T-cell (primary cell): Measurements from ENCODE around the gene RIC8B. TPM values are rescaled to one million over a fixed set of nuclear protein-coding genes. Genes with fewer than 3 reads are reported as not detected.

Experiments used
- ATAC-seq, 4 experiments: fragments of 200-7000 bp in 3 of 4; fragments of 150-1000 bp in 1 of 4; cut with Tn5 transposase; replicated peaks in 1 of 4; 1 replicate in 3 of 4; 2 replicates in 1 of 4; pipeline ENCODE4 v1.10.0; 2021; ENCODE audit warnings: moderate library complexity in 3 of 4, mild to moderate bottlenecking in 2 of 4, moderate number of reproducible peaks in 1 of 4
- CTCF ChIA-PET, 2 donors: fragments of 300-600 bp; sonication (Branson Sonifier 250); formaldehyde crosslinking; loops; one replicate each; lab custom pipeline; 2022; ENCODE audit warnings: antibody characterized with exemption in 2 of 2; lab: Charles Lee
- POLR2A ChIA-PET, 2 donors: fragments of 300-600 bp; sonication (Branson Sonifier 250); formaldehyde crosslinking; loops; one replicate each; lab custom pipeline; 2022; ENCODE audit warnings: antibody characterized with exemption in 2 of 2; lab: Charles Lee
- DNase-seq, 35 experiments: peaks; one replicate each; pipeline versions ENCODE4 v3.0.0 to v3.0.0-alpha.2; 2013 to 2023
- H3K27ac ChIP-seq: one replicate; pipeline ENCODE4 v1.5.1; 2013; ENCODE audit warnings: low read length
- H3K27me3 ChIP-seq, 2 experiments: replicated peaks in 1 of 2; 1 replicate in 1 of 2; 2 replicates in 1 of 2; pipeline versions ENCODE4 v1.6.1 to v1.7.0; 2013; ENCODE audit warnings: low read length in 1 of 2, mixed read lengths in 1 of 2; ENCODE audit not compliant: control insufficient read depth in 2 of 2, insufficient read depth in 2 of 2; ENCODE audit errors: extremely low read depth in 1 of 2
- H3K36me3 ChIP-seq, 2 donors: 1 replicate in 1 of 2; 2 replicates in 1 of 2; pipeline versions ENCODE4 v1.6.1 to v1.7.0; 2013; ENCODE audit warnings: low read length in 1 of 2; ENCODE audit not compliant: control insufficient read depth in 2 of 2, insufficient read depth in 1 of 2; ENCODE audit errors: extremely low read depth in 1 of 2
- H3K4me1 ChIP-seq, 2 experiments: 1 replicate in 1 of 2; 2 replicates in 1 of 2; pipeline versions ENCODE4 v1.6.1 to v1.7.0; 2013; ENCODE audit warnings: low read length in 2 of 2, mixed read lengths in 1 of 2; ENCODE audit not compliant: insufficient read depth in 2 of 2, control insufficient read depth in 1 of 2; ENCODE audit errors: extremely low read depth in 1 of 2
- H3K4me3 ChIP-seq, 2 donors: 1 replicate in 1 of 2; 2 replicates in 1 of 2; pipeline versions ENCODE4 v1.5.1 to v1.7.0; 2013; ENCODE audit warnings: mild to moderate bottlenecking in 2 of 2, low read length in 1 of 2, moderate library complexity in 1 of 2; ENCODE audit not compliant: control insufficient read depth in 1 of 2; ENCODE audit errors: extremely low read depth in 1 of 2
- H3K9me3 ChIP-seq: 2 replicates; pipeline ENCODE4 v1.7.0; 2013
- H3K27ac Mint-ChIP-seq, 2 donors: one replicate each; pipeline ENCODE4 v1.8.0; 2020 to 2021; ENCODE audit warnings: mild to moderate bottlenecking in 2 of 2, mixed read lengths in 2 of 2
- H3K27me3 Mint-ChIP-seq, 2 donors: one replicate each; pipeline ENCODE4 v1.8.0; 2021 to 2022; ENCODE audit warnings: mixed read lengths in 2 of 2
- H3K36me3 Mint-ChIP-seq: one replicate; pipeline ENCODE4 v1.8.0; 2021; ENCODE audit warnings: mixed read lengths
- H3K4me1 Mint-ChIP-seq, 3 donors: one replicate each; pipeline ENCODE4 v1.8.0; 2020 to 2022; ENCODE audit warnings: mixed read lengths in 3 of 3, mild to moderate bottlenecking in 1 of 3
- H3K4me3 Mint-ChIP-seq, 3 donors: one replicate each; pipeline ENCODE4 v1.8.0; 2020 to 2022; ENCODE audit warnings: mild to moderate bottlenecking in 3 of 3, mixed read lengths in 3 of 3, moderate library complexity in 3 of 3
- H3K9me3 Mint-ChIP-seq, 3 donors: one replicate each; pipeline ENCODE4 v1.8.0; 2020 to 2022; ENCODE audit warnings: mixed read lengths in 3 of 3
- WGBS: methylation state at CpG from one replicate; pipeline ENCODE4 v1.1.5; 2013; ENCODE audit warnings: missing lambda C conversion rate; ENCODE audit not compliant: insufficient coverage; 5-methylcytosine and 5-hydroxymethylcytosine counted together
- total RNA-seq, 35 experiments: library from RNA in 6 of 35; stranded (reverse) in 6 of 35; fragments of 120-200 nt in 1 of 35; gene quantifications; one replicate each; pipeline versions ENCODE4 v1.2.1 to v1.2.4 and lab custom pipeline; 2013 to 2026

RIC8B gene
- total RNA-seq, 5 donors from 2014 or later (not counting 1 experiment from before 2014, with no cell fraction given) = 12.9 to 16.7 (median 13.9) TPM

GRCh38 chr12:106839333-106839732, 64.9 kb downstream of the RIC8B start:
- H3K9me3 Mint-ChIP-seq = no peaks in the 10 kb centered on the region
- Histone ChIP-seq H3K4me3 (no peak overlapping the region), H3K4me1 (peaks cover 0 to 8% of the 10 kb centered on the region in 2 experiments), H3K9me3 (no peaks in the 10 kb centered on the region), H3K27ac (no peak overlapping the region), H3K36me3 (peaks cover 0 to 2% of the 10 kb centered on the region in 2 donors), H3K27me3 (no peaks in the 10 kb centered on the region)
- no peak for DNase-seq
- H3K27ac Mint-ChIP-seq = no peak overlapping the region
- H3K4me1 Mint-ChIP-seq = peaks cover 24 to 27% (median 25%) of the 10 kb centered on the region in 3 donors
- no CpG with 5 or more reads among the region's 1 CpG for WGBS
- H3K4me3 Mint-ChIP-seq = no peak overlapping the region
- ATAC-seq = no peak
- H3K36me3 Mint-ChIP-seq = peaks cover 24% of the 10 kb centered on the region
- H3K27me3 Mint-ChIP-seq = no peaks in the 10 kb centered on the region
- CTCF ChIA-PET = interaction anchor here in 1 of 2 donors (4.7 kb wide), 1 partner anchor 482 kb away, joined by 27 read pairs; the partner anchor contains the start of gene POLR3B
- POLR2A ChIA-PET = no interaction called here

GRCh38 chr12:106840243-106840642, 65.8 kb downstream of the RIC8B start:
- H3K4me3 Mint-ChIP-seq = no peak overlapping the region
- no peaks in the 10 kb centered on the region for H3K9me3 Mint-ChIP-seq
- DNase-seq (no peak), ATAC-seq (no peak)
- peaks cover 0 to 8% of the 10 kb centered on the region in 2 experiments for H3K4me1 ChIP-seq
- WGBS = no CpG with 5 or more reads among the region's 1 CpG
- no peak overlapping the region for H3K4me3 ChIP-seq
- H3K36me3 Mint-ChIP-seq = peaks cover 20% of the 10 kb centered on the region
- no peaks in the 10 kb centered on the region for H3K27me3 Mint-ChIP-seq
- CTCF ChIA-PET = interaction anchor here (0.7 to 4.7 kb wide), 3 partner anchors 118 to 483 kb away, joined by 3 to 27 read pairs (median 4); partner anchors contain the start of gene POLR3B (in 1 of the 2)
- no peak overlapping the region for H3K27ac ChIP-seq
- peaks cover 0 to 11% of the 10 kb centered on the region in 2 donors for H3K36me3 ChIP-seq
- H3K4me1 Mint-ChIP-seq = peaks cover 24 to 27% (median 25%) of the 10 kb centered on the region in 3 donors
- POLR2A ChIA-PET = no interaction called here
- H3K9me3 ChIP-seq = no peaks in the 10 kb centered on the region
- peak overlapping the region; percentile 7 to 49 for H3K27ac Mint-ChIP-seq
- no peaks in the 10 kb centered on the region for H3K27me3 ChIP-seq

- Mint-ChIP-seq H3K4me1 (peaks cover 24 to 27% (median 25%) of the 10 kb centered on the region in 3 donors), H3K9me3 (no peaks in the 10 kb centered on the region), H3K4me3 (no peak overlapping the region), H3K27ac (peak overlapping the region in 1 of 2 donors; percentile 9), H3K27me3 (no peaks in the 10 kb centered on the region), H3K36me3 (peaks cover 11% of the 10 kb centered on the region)
- Histone ChIP-seq H3K27me3 (no peaks in the 10 kb centered on the region), H3K4me3 (no peak overlapping the region), H3K4me1 (peaks cover 0 to 8% of the 10 kb centered on the region in 2 experiments), H3K27ac (no peak overlapping the region), H3K36me3 (peaks cover 0 to 24% of the 10 kb centered on the region in 2 donors), H3K9me3 (no peaks in the 10 kb centered on the region)
- peak in 28 of 35 experiments; percentile 0 to 61 (median 22) for DNase-seq
- POLR2A ChIA-PET = interaction anchor here in 1 of 2 donors (0.6 kb wide), 1 partner anchor 43 kb away, joined by 4 read pairs; no protein-coding TSS in a partner anchor
- WGBS = no CpG with 5 or more reads among the region's 1 CpG
- peak in 3 of 4 experiments; percentile 45 to 59 (median 51) for ATAC-seq
- CTCF ChIA-PET = interaction anchor here (0.6 to 4.7 kb wide), 34 partner anchors 8 to 950 kb away, joined by 3 to 27 read pairs (median 4); partner anchors contain the start of gene POLR3B (in 1 of the 2)
Observed at GRCh38 chr12:106841510-106842302, 67.2 kb downstream of the RIC8B start.

- 83% methylated on average over 1 of the region's 4 CpGs for WGBS
- Histone ChIP-seq H3K4me3 (no peak overlapping the region), H3K36me3 (peaks cover 4 to 35% of the 10 kb centered on the region in 2 donors), H3K27me3 (no peaks in the 10 kb centered on the region), H3K4me1 (peaks cover 0 to 4% of the 10 kb centered on the region in 2 experiments), H3K27ac (no peak overlapping the region), H3K9me3 (no peaks in the 10 kb centered on the region)
- ChIA-PET POLR2A (no interaction called here), CTCF (no interaction called here)
- no peak overlapping the region for H3K27ac Mint-ChIP-seq
- no peak for DNase-seq
- peaks cover 8 to 9% (median 8%) of the 10 kb centered on the region in 3 donors for H3K4me1 Mint-ChIP-seq
- no peaks in the 10 kb centered on the region for H3K27me3 Mint-ChIP-seq
- no peak for ATAC-seq
- no peaks in the 10 kb centered on the region for H3K9me3 Mint-ChIP-seq
- no peak overlapping the region for H3K4me3 Mint-ChIP-seq
- H3K36me3 Mint-ChIP-seq = peaks cover 12% of the 10 kb centered on the region
Observed at GRCh38 chr12:106845902-106846301, 71.4 kb downstream of the RIC8B start.

- Histone ChIP-seq H3K27me3 (no peaks in the 10 kb centered on the region), H3K27ac (no peak overlapping the region), H3K4me1 (no peaks in the 10 kb centered on the region), H3K9me3 (no peaks in the 10 kb centered on the region), H3K4me3 (no peak overlapping the region), H3K36me3 (peaks cover 4 to 45% of the 10 kb centered on the region in 2 donors)
- 100% methylated on average over 2 of the region's 2 CpGs for WGBS
- ChIA-PET POLR2A (no interaction called here), CTCF (no interaction called here)
- Mint-ChIP-seq H3K4me1 (no peaks in the 10 kb centered on the region), H3K9me3 (no peaks in the 10 kb centered on the region), H3K27ac (no peak overlapping the region), H3K36me3 (peaks cover 18% of the 10 kb centered on the region), H3K27me3 (no peaks in the 10 kb centered on the region), H3K4me3 (no peak overlapping the region)
- ATAC-seq (no peak), DNase-seq (no peak)
Observed at GRCh38 chr12:106847861-106848260, 73.4 kb downstream of the RIC8B start.

- no peak overlapping the region for H3K4me3 Mint-ChIP-seq
- H3K4me1 Mint-ChIP-seq = peaks cover 0 to 4% (median 3%) of the 10 kb centered on the region in 3 donors
- ATAC-seq = no peak
- H3K4me3 ChIP-seq = no peak overlapping the region
- no peaks in the 10 kb centered on the region for H3K9me3 ChIP-seq
- peaks cover 4 to 24% of the 10 kb centered on the region in 2 donors for H3K36me3 ChIP-seq
- H3K4me1 ChIP-seq = peaks cover 3 to 7% of the 10 kb centered on the region in 2 experiments
- ChIA-PET POLR2A (interaction anchor here (0.6 to 0.7 kb wide), 2 partner anchors 98 to 171 kb away, joined by 3 read pairs; no protein-coding TSS in a partner anchor), CTCF (no interaction called here)
- H3K27me3 ChIP-seq = no peaks in the 10 kb centered on the region
- no peak for DNase-seq
- H3K9me3 Mint-ChIP-seq = no peaks in the 10 kb centered on the region
- peaks cover 19% of the 10 kb centered on the region for H3K36me3 Mint-ChIP-seq
- H3K27ac ChIP-seq = no peak overlapping the region
- WGBS = 100% methylated on average over 2 of the region's 5 CpGs
- no peaks in the 10 kb centered on the region for H3K27me3 Mint-ChIP-seq
- H3K27ac Mint-ChIP-seq = no peak overlapping the region
Observed at GRCh38 chr12:106851306-106851705, 76.8 kb downstream of the RIC8B start.
